Measurements from ENCODE around the gene CFAP46.

The CFAP46 gene

GRCh38 chr10:132804785-132805426 lies 137.5 kb downstream of the CFAP46 start:
- no peak overlapping the region for H3K4me2 ChIP-seq (ENCODE audit: insufficient read depth, low read length)
- H3K27me3 ChIP-seq (ENCODE audit: insufficient read depth, low read length, poor library complexity), result no peaks in the 10 kb centered on the region
- no peaks in the 10 kb centered on the region for H4K20me1 ChIP-seq (ENCODE audit: insufficient read depth, low read length)
- H3K79me2 ChIP-seq (ENCODE audit: insufficient read depth, low read length), result no peaks in the 10 kb centered on the region
- no peak for ATAC-seq (ENCODE audit: insufficient read depth, low read depth)
- no peaks in the 10 kb centered on the region for H3K4me1 ChIP-seq (ENCODE audit: insufficient read depth, low read length)
- H3K9ac ChIP-seq (ENCODE audit: low read depth, low read length), result no peak overlapping the region
- H3K4me3 ChIP-seq (ENCODE audit: low read depth in 1 of 2, low read length in 2 of 2), result no peak overlapping the region
- H3K36me3 ChIP-seq (ENCODE audit: insufficient read depth, low read length), result no peaks in the 10 kb centered on the region
- TF ChIP-seq EZH2 (IDR thresholded peaks at IDR 0.05; ENCODE audit: borderline replicate concordance, low read depth, low read length, severe bottlenecking) (no peak), CTCF (IDR thresholded peaks at IDR 0.05; ENCODE audit: borderline replicate concordance, extremely low read depth, low read length, poor library complexity, severe bottlenecking) (no peak)
- no peak overlapping the region for H2AFZ ChIP-seq (ENCODE audit: low read depth, low read length)
- H3K9me3 ChIP-seq (ENCODE audit: insufficient read depth, low read length, severe bottlenecking), result no peaks in the 10 kb centered on the region
- DNase-seq, result no peak
- no peak overlapping the region for H3K27ac ChIP-seq (ENCODE audit: low read length)

GRCh38 chr10:132804287-132804686 lies 138.1 kb downstream of the CFAP46 start:
- H4K20me1 ChIP-seq (ENCODE audit: insufficient read depth, low read length), result no peaks in the 10 kb centered on the region
- no peak overlapping the region for H3K4me3 ChIP-seq (ENCODE audit: low read depth in 1 of 2, low read length in 2 of 2)
- H3K4me2 ChIP-seq (ENCODE audit: insufficient read depth, low read length), result no peak overlapping the region
- no peaks in the 10 kb centered on the region for H3K27me3 ChIP-seq (ENCODE audit: insufficient read depth, low read length, poor library complexity)
- H3K9ac ChIP-seq (ENCODE audit: low read depth, low read length), result no peak overlapping the region
- no peak overlapping the region for H2AFZ ChIP-seq (ENCODE audit: low read depth, low read length)
- no peak overlapping the region for H3K27ac ChIP-seq (ENCODE audit: low read length)
- no peak for TF ChIP-seq CTCF (IDR thresholded peaks at IDR 0.05; ENCODE audit: borderline replicate concordance, extremely low read depth, low read length, poor library complexity, severe bottlenecking)
- no peak for TF ChIP-seq EZH2 (IDR thresholded peaks at IDR 0.05; ENCODE audit: borderline replicate concordance, low read depth, low read length, severe bottlenecking)
- H3K36me3 ChIP-seq (ENCODE audit: insufficient read depth, low read length), result no peaks in the 10 kb centered on the region
- ATAC-seq (ENCODE audit: insufficient read depth, low read depth) (no peak), DNase-seq (no peak)
- no peaks in the 10 kb centered on the region for H3K4me1 ChIP-seq (ENCODE audit: insufficient read depth, low read length)
- no peaks in the 10 kb centered on the region for H3K9me3 ChIP-seq (ENCODE audit: insufficient read depth, low read length, severe bottlenecking)
- no peaks in the 10 kb centered on the region for H3K79me2 ChIP-seq (ENCODE audit: insufficient read depth, low read length)

- no peak for TF ChIP-seq CTCF (IDR thresholded peaks at IDR 0.05; ENCODE audit: borderline replicate concordance, extremely low read depth, low read length, poor library complexity, severe bottlenecking)
- TF ChIP-seq EZH2 (IDR thresholded peaks at IDR 0.05; ENCODE audit: borderline replicate concordance, low read depth, low read length, severe bottlenecking), result no peak
- Histone ChIP-seq H4K20me1 (ENCODE audit: insufficient read depth, low read length) (no peaks in the 10 kb centered on the region), H3K36me3 (ENCODE audit: insufficient read depth, low read length) (no peaks in the 10 kb centered on the region), H3K4me1 (ENCODE audit: insufficient read depth, low read length) (no peaks in the 10 kb centered on the region), H3K4me3 (ENCODE audit: low read depth in 1 of 2, low read length in 2 of 2) (no peak overlapping the region), H3K9me3 (ENCODE audit: insufficient read depth, low read length, severe bottlenecking) (no peaks in the 10 kb centered on the region), H2AFZ (ENCODE audit: low read depth, low read length) (no peak overlapping the region), H3K79me2 (ENCODE audit: insufficient read depth, low read length) (no peaks in the 10 kb centered on the region), H3K27me3 (ENCODE audit: insufficient read depth, low read length, poor library complexity) (no peaks in the 10 kb centered on the region), H3K4me2 (ENCODE audit: insufficient read depth, low read length) (no peak overlapping the region), H3K9ac (ENCODE audit: low read depth, low read length) (no peak overlapping the region), H3K27ac (ENCODE audit: low read length) (no peak overlapping the region)
- DNase-seq (no peak), ATAC-seq (ENCODE audit: insufficient read depth, low read depth) (no peak)
Measured at GRCh38 chr10:132803416-132804210, 138.8 kb downstream of the CFAP46 start.
